IMR-90 (cell line): ENCODE results near the gene RADIL. TPM values are rescaled to one million over a fixed set of nuclear protein-coding genes. Genes with fewer than 3 reads are reported as not detected.

Experiments
- ATAC-seq: fragments of 200-7000 bp; cut with Tn5 transposase; 2 replicates; pipeline ENCODE4 v1.9.1; 2020; ENCODE audit warnings: low read depth, mild to moderate bottlenecking, moderate library complexity
- BruUV-seq: library from RNA; stranded (reverse); fragments of 400-500 nt; replicated peaks from 2 replicates; lab custom pipeline; 2021; lab: Mats Ljungman, UMichigan
- CTCF ChIA-PET: fragments of 300-600 bp; formaldehyde crosslinking; extraction: SDS; loops from one replicate; lab custom pipeline; 2021; ENCODE audit warnings: antibody characterized with exemption; lab: Yijun Ruan, JAX
- POLR2A ChIA-PET: fragments of 300-600 bp; sonication (Branson Sonifier 250); formaldehyde crosslinking; loops from one replicate; lab custom pipeline; 2022; ENCODE audit warnings: antibody characterized with exemption; ENCODE audit not compliant: unreplicated experiment; lab: Charles Lee
- DNase-seq: peaks from one replicate; pipeline ENCODE4 v3.0.0; 2013
- H2AFZ ChIP-seq: replicated peaks from 2 replicates; pipeline ENCODE3; 2013; ENCODE audit warnings: low read length, mild to moderate bottlenecking; ENCODE audit not compliant: poor library complexity
- H2AK5ac ChIP-seq: 2 replicates; pipeline ENCODE4 v1.6.1; 2013; ENCODE audit warnings: low read depth, low read length, inconsistent platforms
- H2AK9ac ChIP-seq: replicated peaks from 2 replicates; pipeline ENCODE3; 2013; ENCODE audit warnings: mild to moderate bottlenecking, low read depth, low read length, moderate library complexity; ENCODE audit not compliant: poor library complexity
- H2BK120ac ChIP-seq: 2 replicates; pipeline ENCODE4 v1.6.1; 2013; ENCODE audit warnings: low read depth, low read length, inconsistent platforms
- H2BK15ac ChIP-seq: 3 replicates; pipeline ENCODE4 v1.6.1; 2013; ENCODE audit warnings: low read depth, low read length, inconsistent platforms
- H2BK20ac ChIP-seq: 2 replicates; pipeline ENCODE4 v1.6.1; 2013; ENCODE audit warnings: low read depth, mild to moderate bottlenecking, inconsistent platforms, low read length, moderate library complexity
- H2BK5ac ChIP-seq: 2 replicates; pipeline ENCODE4 v1.6.1; 2013; ENCODE audit warnings: mild to moderate bottlenecking, low read depth, low read length, inconsistent platforms; ENCODE audit not compliant: poor library complexity, severe bottlenecking
- H3K14ac ChIP-seq: replicated peaks from 2 replicates; pipeline ENCODE4 v1.6.1; 2013; ENCODE audit warnings: low read depth, low read length, inconsistent platforms
- H3K18ac ChIP-seq: 2 replicates; pipeline ENCODE4 v1.6.1; 2013; ENCODE audit warnings: low read depth, low read length, control low read depth
- H3K23ac ChIP-seq: 2 replicates; pipeline ENCODE4 v1.6.1; 2013; ENCODE audit warnings: low read depth, low read length, inconsistent platforms
- H3K27ac ChIP-seq: 2 replicates; pipeline ENCODE4 v1.5.1; 2013; ENCODE audit warnings: mild to moderate bottlenecking, control low read depth, low read length; ENCODE audit not compliant: insufficient read depth
- H3K27me3 ChIP-seq: 2 replicates; pipeline ENCODE4 v1.6.1; 2013; ENCODE audit warnings: low read length; ENCODE audit not compliant: control insufficient read depth, insufficient read depth
- H3K36me3 ChIP-seq: 2 replicates; pipeline ENCODE4 v1.6.1; 2013; ENCODE audit warnings: low read length, mixed read lengths; ENCODE audit not compliant: control insufficient read depth, insufficient read depth
- H3K4ac ChIP-seq: 2 replicates; pipeline ENCODE4 v1.6.1; 2013; ENCODE audit warnings: low read depth, low read length, inconsistent platforms
- H3K4me1 ChIP-seq: 2 replicates; pipeline ENCODE4 v1.6.1; 2013; ENCODE audit warnings: low read length, mixed read lengths; ENCODE audit not compliant: control insufficient read depth, insufficient read depth
- H3K4me2 ChIP-seq: 2 replicates; pipeline ENCODE4 v1.6.1; 2013; ENCODE audit warnings: low read depth, mild to moderate bottlenecking, control low read depth, low read length, moderate library complexity
- H3K4me3 ChIP-seq: 2 replicates; pipeline ENCODE4 v1.5.1; 2013; ENCODE audit warnings: low read depth, mild to moderate bottlenecking, control low read depth, low read length, moderate library complexity; ENCODE audit not compliant: insufficient read depth
- H3K56ac ChIP-seq: 2 replicates; pipeline ENCODE4 v1.6.1; 2013; ENCODE audit warnings: low read length, inconsistent platforms; ENCODE audit not compliant: insufficient read depth; ENCODE audit errors: extremely low read depth
- H3K79me1 ChIP-seq, 2 experiments: 2 replicates each; pipeline ENCODE4 v1.6.1; 2013; ENCODE audit warnings: low read length in 2 of 2, inconsistent platforms in 1 of 2, low read depth in 1 of 2
- H3K9ac ChIP-seq: 2 replicates; pipeline ENCODE4 v1.6.1; 2013; ENCODE audit warnings: low read depth, low read length, control low read depth
- H3K9me1 ChIP-seq: 2 replicates; pipeline ENCODE4 v1.6.1; 2013; ENCODE audit warnings: low read length, inconsistent platforms; ENCODE audit not compliant: insufficient read depth
- H3K9me3 ChIP-seq: 2 replicates; pipeline ENCODE4 v1.6.1; 2013; ENCODE audit warnings: low read length; ENCODE audit not compliant: control insufficient read depth, insufficient read depth
- H4K20me1 ChIP-seq: 2 replicates; pipeline ENCODE4 v1.6.1; 2013; ENCODE audit warnings: low read length, inconsistent platforms; ENCODE audit not compliant: insufficient read depth
- H4K5ac ChIP-seq: 2 replicates; pipeline ENCODE4 v1.6.1; 2013; ENCODE audit warnings: mild to moderate bottlenecking, low read depth, low read length, control low read depth
- H4K8ac ChIP-seq, 2 experiments: 2 replicates each; pipeline ENCODE4 v1.6.1; 2013; ENCODE audit warnings: low read depth in 2 of 2, low read length in 2 of 2, control low read depth in 1 of 2, inconsistent platforms in 1 of 2
- H4K91ac ChIP-seq: 2 replicates; pipeline ENCODE4 v1.6.1; 2013; ENCODE audit warnings: low read depth, low read length, inconsistent platforms; ENCODE audit not compliant: insufficient read depth
- BHLHE40 ChIP-seq: fragments of 150-350 bp; IDR thresholded peaks from 2 replicates; pipeline ENCODE4 v1.6.1; 2016; ENCODE audit warnings: mild to moderate bottlenecking, low read depth, low read length
- MAFK ChIP-seq: IDR thresholded peaks from 2 replicates; pipeline ENCODE4 v1.6.1; 2012; ENCODE audit warnings: low read depth, low read length, improper control_type of control experiment
- MAZ ChIP-seq: IDR thresholded peaks from 2 replicates; pipeline ENCODE4 v1.6.1; 2012; ENCODE audit warnings: low read depth, mild to moderate bottlenecking, low read length, improper control_type of control experiment, moderate library complexity, borderline replicate concordance
- MXI1 ChIP-seq: IDR thresholded peaks from 2 replicates; pipeline ENCODE4 v1.6.1; 2012; ENCODE audit warnings: low read depth, mild to moderate bottlenecking, low read length, moderate library complexity, borderline replicate concordance
- NFE2L2 ChIP-seq: fragments of 150-350 bp; IDR thresholded peaks from 2 replicates; pipeline ENCODE4 v1.6.1; 2016; ENCODE audit warnings: low read depth, mild to moderate bottlenecking, low read length
- RFX5 ChIP-seq: IDR thresholded peaks from 2 replicates; pipeline ENCODE4 v1.8.0; 2012; ENCODE audit warnings: low read depth, mild to moderate bottlenecking, low read length, moderate library complexity
- SMC3 ChIP-seq: fragments of 150-350 bp; IDR thresholded peaks from 2 replicates; pipeline ENCODE4 v1.6.1; 2016; ENCODE audit warnings: low read depth, mild to moderate bottlenecking, antibody characterized with exemption, low read length, moderate library complexity
- WGBS, 2 experiments: methylation state at CpG; one replicate each; pipeline versions ENCODE4 v1.1.5 to v1.1.7; 2013; ENCODE audit warnings: missing lambda C conversion rate in 2 of 2; ENCODE audit not compliant: insufficient read length in 1 of 2; ENCODE audit errors: extremely low coverage in 2 of 2; 5-methylcytosine and 5-hydroxymethylcytosine counted together
- dilution Hi-C: fragments of 300-500 bp; cut with HindIII; formaldehyde crosslinking; loops from one replicate; pipeline ENCODE4 v1.14.3; 2018; ENCODE audit warnings: low sequenced_read_pairs; ENCODE audit not compliant: unreplicated experiment
- in situ Hi-C: fragments of 300-500 bp; cut with MboI; formaldehyde crosslinking; loops from 3 replicates; pipeline ENCODE4 v1.14.3; 2019; ENCODE audit warnings: low sequenced_read_pairs, inconsistent platforms, mixed read lengths
- intact Hi-C: fragments of 100-400 bp; cut with micrococcal nuclease; formaldehyde crosslinking; loops from 2 replicates; pipeline ENCODE4 v1.10.0; 2022
- polyA plus RNA-seq, 3 experiments: library from polyadenylated mRNA; depleted of rRNA; stranded (reverse); fragments of >200 nt; gene quantifications; 2 replicates each; pipeline ENCODE4 v1.2.3, GENCODE V29; 2012; ENCODE audit warnings: low replicate concordance in 1 of 3
- total RNA-seq: library from RNA; depleted of rRNA; stranded (reverse); fragments of >200 nt; gene quantifications from 2 replicates; pipeline ENCODE4 v1.2.3, GENCODE V29; 2012

RADIL gene
- total and polyA plus RNA-seq, 2 of the 4 experiments (the other 2 are of a cell fraction) = 0.18 to 0.48 TPM

GRCh38 chr7:4791738-4792536, 91.6 kb downstream of the RADIL start (continued):
- TF ChIP-seq BHLHE40 = no peak

GRCh38 chr7:4791101-4791737, 92.3 kb downstream of the RADIL start:
- ATAC-seq (no peak), DNase-seq (no peak)
- dilution Hi-C loops (no loop called here), in situ Hi-C loops (no loop called here), intact Hi-C loops (no loop called here)
- BruUV-seq = no TSS peak
- Histone ChIP-seq H3K27ac (no peak overlapping the region), H4K20me1 (no peaks in the 10 kb centered on the region), H3K23ac (no peak overlapping the region), H2BK15ac (no peak overlapping the region), H2BK120ac (no peak overlapping the region), H2AFZ (no peak overlapping the region), H3K4me1 (no peaks in the 10 kb centered on the region), H2BK5ac (no peak overlapping the region), H3K4me2 (no peak overlapping the region), H2AK5ac (no peak overlapping the region), H3K4ac (no peak overlapping the region), H3K9me1 (0 out of 2 replicates have a peak, but pooled peaks cover 3% of the 10 kb centered on the region), H3K27me3 (no peaks in the 10 kb centered on the region), H4K91ac (no peak overlapping the region), H3K4me3 (no peak overlapping the region), H3K36me3 (peaks cover 55% of the 10 kb centered on the region), H2BK20ac (no peak overlapping the region), H3K14ac (no peak overlapping the region), H3K79me1 (no peaks in the 10 kb centered on the region), H3K9me3 (no peaks in the 10 kb centered on the region), H3K9ac (no peak overlapping the region), H4K8ac (no peak overlapping the region), H2AK9ac (no peak overlapping the region), H3K18ac (no peak overlapping the region), H4K5ac (no peak overlapping the region), H3K56ac (no peak overlapping the region)
- WGBS, 2 experiments = 95% methylated on average over 19 of the region's 25 CpGs; no CpG with 5 or more reads in 1 of the 2 experiments
- TF ChIP-seq MAFK (no peak), MAZ (no peak), NFE2L2 (no peak), MXI1 (no peak), SMC3 (no peak), RFX5 (no peak)
- ChIA-PET POLR2A (no interaction called here), CTCF (interaction anchor here (0.6 kb wide), 1 partner anchor 87 kb away, joined by 3 read pairs; no protein-coding TSS in a partner anchor)
